A172 (cell line): ENCODE results near the gene GORASP1. TPM values are rescaled to one million over a fixed set of nuclear protein-coding genes. Genes with fewer than 3 reads are reported as not detected.

Experiments
- DNase-seq: peaks from one replicate; pipeline ENCODE4 v3.0.0-alpha.2; 2015; ENCODE audit warnings: low spot score
- total RNA-seq: library from RNA; depleted of rRNA; stranded (reverse); fragments of >200 nt; shearing (Covaris generic); gene quantifications from 2 replicates; pipeline ENCODE4 v1.2.3, GENCODE V29; 2014

The GORASP1 gene
- total RNA-seq, 1 experiment from 2014 or later: 27.1 TPM

DNA sequence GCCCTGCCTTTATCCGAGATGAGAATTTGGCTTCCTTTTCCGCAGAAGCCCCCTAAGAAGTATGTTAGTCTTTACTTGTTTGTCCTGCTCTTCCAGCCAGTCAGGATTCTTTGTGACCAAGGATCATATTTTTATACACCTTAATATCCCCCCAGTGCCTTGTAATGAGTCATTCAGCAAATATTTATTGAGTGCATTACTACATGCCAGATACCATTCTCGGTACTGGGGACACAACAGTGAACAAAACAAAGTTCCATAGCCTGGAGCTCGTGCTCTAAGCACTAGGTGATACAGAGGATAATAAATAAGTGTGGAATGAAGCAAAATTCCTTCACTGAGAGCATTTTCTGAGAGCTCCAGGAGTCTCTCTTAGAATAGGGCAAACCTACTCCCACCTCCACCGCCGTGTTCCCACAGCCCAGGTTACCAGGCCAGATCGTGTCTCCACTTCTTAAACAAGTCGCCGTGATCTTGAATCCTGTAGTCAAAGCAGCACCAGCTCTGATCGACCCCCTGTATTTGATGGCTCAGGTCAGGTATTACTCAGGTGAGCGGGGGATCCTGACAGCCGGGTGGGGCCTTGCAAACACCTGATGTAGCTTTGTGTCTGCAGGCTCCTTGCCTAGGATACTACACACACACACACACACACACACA, 18.5 kb upstream of the GORASP1 start:
- peak; percentile 40 for DNase-seq

DNA sequence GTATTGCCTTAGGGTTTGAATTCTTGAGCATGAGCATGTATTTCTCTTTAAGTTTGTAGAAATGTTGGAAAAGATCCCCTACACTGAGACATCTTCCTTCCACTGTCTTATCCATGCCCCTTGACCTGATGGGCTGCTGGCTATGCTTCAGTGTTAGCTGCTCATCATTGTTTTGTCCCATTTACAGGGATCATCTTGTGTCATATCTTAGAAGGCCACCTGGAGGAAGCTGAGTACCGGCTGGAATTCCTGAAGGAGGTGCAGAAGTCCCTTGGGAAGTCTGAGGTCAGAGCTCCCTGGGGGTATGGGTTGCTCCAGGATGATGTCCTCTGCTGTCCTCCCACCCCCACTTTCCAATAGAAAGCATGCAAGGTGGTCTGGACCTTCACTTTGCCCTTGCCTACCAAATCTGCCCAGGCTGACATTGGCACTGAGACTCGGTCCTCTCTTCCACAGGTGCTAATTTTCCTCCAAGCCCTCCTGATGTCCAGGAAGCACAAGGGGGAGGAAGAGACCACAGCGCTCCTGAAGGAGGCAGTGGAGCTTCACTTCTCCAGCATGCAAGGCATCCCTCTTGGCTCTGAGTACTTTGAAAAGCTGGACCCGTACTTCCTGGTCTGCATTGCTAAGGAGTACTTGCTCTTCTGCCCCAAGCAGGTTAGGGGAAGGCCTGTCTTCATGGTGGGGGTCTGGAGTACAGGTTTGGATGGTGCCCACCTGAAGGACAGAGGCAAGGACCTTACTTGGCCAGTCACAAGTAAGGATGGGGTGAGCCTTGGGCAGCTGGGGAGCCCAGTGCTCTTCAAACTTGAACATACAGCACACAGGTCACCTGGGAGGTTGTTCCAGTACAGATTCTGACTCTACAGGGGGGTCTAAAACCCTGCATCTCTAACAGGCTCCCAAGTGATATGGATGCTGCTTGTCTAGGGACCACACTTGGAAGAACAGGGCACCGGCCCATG, 17.7 kb upstream of the GORASP1 start:
- peak; percentile 46 for DNase-seq

DNA sequence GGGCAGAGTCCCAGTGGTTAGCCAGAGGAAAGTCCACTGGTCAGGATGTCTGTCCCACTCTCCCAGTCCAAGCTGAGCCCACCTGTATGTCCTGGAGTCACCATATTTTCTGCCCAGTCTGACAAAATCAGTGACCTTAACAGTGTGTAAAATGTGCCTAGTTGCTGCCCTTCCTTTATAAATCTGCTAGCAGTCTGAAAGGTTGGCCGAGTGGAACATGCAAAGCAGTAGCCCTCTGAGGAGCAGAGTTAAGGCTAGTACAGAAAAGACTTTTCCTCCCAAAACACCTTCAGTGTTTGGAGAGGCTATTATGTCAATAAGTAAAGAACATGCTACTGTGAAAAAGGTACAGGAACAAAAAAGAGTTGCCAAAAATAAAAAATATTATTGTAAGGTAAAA, 15.4 kb upstream of the GORASP1 start:
- no peak for DNase-seq

DNA sequence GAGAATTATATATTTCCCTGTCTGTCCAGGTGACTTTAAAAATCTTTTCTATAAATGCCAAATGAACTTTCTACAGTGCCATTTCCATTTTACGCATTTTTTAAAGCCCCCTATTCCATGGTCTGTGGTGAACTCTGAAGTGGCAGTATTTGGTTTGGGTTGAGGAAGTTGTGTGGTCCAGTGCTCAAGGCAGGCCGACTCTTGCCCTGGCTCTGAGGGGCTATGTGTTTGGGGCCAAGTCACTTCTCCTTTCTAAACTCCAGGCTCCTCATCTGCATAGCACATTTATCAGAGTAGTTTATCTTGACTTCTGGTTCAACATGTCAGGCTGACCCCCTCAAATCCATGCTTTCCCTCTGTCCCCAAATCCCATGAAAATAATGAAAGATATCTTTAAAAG, 14.2 kb upstream of the GORASP1 start:
- no peak for DNase-seq

DNA sequence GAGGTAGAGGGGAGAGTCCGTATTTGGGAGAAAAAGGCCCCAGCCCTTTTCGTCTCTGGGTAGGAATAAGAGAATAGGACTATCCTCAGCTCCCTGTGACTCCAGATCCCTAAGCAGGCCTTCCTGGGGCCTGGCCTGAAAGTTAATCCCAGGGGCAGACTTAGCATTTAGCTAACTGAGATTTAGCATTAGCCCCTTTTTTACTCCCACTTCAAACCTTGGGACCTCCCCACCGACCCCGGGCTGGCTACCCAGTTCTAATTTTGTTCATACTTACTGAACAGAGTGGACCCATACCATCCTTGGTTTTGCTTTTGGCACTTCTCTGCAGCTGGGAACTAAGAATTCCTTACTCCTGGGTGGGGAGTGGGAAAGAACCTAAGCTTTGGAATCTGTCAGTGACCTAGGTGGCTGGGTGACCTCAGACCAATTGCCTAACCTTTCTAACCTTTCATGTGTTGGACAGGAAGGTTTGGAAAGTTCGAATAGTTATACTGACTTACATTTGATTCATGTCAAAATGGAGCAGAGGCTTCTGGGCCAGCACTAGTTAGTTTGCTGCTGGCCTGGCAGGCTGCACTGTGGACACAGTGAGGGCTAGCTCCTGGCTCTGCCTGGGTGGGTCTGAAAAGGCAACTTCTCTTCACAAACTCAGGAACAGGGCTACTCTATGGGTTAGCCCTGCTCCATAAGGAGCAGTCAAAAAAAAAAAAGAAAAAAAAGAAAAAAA, 11.7 kb upstream of the GORASP1 start:
- no peak for DNase-seq

DNA sequence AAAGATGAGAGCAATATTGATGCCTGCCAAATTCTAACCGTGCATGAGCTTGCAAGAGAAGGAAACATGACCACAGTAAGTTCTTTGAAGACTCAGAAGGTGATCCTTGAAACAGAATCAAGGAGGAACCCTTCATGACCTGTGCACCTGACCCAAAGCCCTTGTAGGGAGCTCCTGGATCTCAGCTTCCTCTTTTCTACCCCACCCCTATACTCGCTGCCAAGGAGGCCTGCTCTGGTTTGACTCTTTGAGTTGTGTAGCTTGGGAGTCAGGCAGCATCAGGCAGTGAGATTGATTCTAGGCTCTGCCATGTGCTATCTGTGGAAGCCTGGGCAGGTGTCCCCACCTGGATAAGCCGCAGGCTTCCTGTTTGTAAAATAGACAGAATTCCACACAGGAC, 10.7 kb upstream of the GORASP1 start:
- DNase-seq: no peak

DNA sequence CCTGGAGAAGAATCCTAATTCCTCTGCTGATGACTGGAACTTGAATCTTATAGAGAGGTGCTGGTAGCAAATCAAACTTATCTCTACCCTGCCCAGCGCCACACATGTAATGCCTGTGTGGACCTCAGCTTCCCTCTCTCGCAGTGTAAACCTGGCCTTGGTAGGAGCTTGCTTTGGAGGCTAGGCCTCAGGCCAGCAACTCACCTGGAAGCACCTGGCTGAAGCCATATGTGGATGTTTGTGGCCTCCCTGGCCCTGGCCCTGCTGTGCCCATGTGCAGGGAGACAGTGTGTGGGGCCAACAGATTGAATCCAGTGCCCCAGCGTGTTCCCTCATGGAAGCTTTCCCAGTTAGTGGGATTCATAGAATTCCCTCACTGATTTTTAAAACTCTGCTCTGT, 8.4 kb upstream of the GORASP1 start:
- DNase-seq: no peak

DNA sequence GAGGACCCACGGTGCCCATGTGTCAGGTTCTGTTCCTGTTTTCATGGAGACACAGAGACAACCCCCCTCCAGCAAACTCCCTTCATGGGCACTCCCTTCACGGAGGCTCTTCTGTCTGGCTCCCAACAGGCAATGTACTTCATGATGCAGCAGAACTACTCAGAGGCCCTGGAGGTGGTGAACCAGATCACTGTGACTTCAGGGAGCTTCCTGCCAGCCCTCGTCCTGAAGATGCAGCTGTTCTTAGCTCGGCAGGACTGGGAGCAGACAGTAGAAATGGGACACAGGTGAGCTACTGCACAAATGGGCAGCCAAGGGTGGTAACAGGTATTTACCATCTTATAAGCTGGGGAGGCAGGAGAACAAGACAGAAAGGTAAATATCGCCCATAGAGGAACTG, 7.0 kb upstream of the GORASP1 start:
- DNase-seq: no peak

DNA sequence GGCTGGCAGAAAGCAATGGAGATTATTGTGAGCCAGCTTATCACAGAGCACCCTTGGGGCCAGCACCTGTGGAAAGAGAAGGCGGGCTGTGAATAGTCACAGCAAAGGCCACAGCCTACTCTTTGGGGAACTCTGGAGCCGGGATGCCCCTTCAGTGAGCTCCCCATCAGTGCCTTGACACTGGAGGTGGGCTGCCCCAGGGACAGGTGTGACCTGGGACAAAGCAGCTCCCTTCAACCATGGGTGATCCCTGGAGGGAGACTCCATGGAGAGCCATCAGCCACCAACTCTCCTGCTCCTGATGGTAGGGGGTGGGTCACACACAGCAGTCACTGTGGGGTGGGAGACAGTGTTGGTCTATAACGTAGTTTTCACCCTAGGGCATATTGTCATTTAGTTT, 5.9 kb upstream of the GORASP1 start:
- DNase-seq: no peak

DNA sequence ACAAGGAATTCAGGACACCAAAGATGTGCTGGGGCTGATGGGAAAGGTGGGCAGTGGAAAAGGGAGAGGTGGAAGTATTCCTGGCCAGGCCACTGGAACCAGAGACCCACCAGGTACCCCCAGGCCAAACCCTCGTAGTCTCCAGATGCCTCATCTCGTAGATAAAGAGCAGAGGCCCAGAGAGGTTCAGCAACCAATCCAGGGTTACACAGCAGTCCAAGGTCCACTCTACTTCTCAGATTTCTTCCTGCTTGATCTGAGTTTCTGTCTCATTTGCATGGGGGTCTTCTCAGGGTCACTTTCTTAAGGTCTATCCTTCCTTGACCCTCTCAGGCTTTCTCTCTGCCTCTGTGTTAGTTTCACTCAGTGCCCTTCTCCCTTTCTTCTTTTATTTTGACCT, 5.1 kb upstream of the GORASP1 start:
- DNase-seq: no peak

DNA sequence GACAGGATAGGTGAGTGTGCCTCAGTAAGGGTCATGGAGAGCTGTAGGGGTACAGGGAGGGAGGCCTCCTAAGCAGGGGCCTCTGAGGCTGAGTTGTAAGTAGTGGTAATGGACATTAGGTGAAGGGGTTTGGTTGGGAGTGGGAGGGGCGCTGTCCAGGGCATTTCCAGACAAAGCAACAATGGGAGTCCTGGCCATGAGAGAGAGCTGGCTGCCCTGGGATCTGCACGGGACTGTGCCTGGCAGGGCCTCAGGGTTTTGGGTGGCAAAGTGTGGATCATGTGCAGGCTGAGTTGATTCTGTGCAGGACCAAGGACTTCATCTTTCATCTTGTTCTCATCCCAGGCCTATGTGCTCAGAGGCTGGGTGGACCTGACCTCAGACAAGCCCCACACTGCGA, 4.7 kb upstream of the GORASP1 start:
- no peak for DNase-seq

DNA sequence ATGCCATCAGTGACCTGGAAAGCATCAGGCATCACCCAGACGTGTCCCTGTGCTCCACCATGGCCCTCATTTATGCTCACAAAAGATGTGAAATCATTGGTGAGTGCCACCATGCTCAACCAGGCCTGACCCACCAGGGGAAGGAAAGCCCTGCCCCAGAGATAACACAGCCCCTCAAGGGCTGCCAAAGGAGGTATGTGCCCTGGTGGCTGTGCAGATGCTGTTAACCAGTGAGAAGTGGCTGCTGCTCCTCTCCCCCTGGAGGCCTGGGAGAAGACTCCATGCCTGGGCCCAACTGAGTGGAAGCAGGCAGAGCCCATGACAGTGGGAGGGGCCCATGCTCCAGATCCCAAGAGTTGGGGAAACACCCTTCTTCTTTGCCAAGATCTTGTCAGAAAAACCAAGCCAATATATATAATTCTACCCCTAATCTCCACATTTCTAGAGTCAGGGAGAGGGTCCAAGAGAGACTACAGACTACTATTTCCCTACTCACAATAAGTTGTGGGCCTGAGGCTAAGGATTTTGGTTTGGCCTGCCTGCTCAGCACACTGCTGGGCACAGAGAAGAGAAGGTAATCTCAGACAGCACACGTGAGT, 2.7 kb upstream of the GORASP1 start:
- DNase-seq: no peak

DNA sequence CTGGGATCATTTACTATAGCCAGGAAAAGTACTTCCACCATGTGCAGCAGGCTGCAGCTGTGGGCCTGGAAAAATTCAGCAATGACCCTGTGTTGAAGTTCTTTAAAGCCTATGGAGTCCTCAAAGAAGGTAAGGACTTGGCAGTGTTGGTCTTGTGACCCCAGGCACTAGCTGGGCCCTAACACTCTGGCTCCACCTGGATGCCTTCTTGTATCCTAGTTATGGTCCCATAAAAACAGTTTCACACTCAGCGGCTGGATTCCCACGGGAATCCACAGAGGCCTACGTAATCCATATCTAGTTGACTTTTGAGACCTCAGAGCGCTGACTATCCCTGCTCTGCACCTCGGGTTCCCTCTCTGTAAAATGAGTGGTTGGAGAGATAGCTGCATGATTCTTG, 1.7 kb upstream of the GORASP1 start:
- no peak for DNase-seq

DNA sequence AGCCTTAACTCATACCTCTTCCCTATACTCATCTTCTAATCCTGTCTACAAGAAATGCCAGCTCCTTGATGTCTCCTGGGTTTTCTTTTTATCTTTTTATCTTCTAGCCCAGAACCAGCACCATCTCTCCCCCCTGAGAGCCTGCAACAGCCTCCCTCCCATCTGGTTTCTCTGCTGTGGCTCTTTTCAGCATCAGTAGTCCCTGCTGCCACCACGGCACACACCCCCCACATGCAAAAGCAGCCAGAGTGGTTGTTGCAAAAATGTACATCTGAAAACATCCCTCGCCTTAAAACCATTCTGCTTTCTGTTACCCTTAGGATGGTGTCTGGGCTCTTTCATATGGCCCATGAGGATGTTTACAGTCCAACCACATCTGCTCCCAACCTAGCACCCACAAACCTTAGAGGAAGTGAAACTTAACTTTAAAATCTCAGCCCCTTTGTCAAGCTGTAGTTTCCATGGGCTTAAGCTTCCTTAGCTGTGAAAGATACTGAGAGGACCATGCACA, 828 bp upstream of the GORASP1 start:
- DNase-seq: no peak

DNA sequence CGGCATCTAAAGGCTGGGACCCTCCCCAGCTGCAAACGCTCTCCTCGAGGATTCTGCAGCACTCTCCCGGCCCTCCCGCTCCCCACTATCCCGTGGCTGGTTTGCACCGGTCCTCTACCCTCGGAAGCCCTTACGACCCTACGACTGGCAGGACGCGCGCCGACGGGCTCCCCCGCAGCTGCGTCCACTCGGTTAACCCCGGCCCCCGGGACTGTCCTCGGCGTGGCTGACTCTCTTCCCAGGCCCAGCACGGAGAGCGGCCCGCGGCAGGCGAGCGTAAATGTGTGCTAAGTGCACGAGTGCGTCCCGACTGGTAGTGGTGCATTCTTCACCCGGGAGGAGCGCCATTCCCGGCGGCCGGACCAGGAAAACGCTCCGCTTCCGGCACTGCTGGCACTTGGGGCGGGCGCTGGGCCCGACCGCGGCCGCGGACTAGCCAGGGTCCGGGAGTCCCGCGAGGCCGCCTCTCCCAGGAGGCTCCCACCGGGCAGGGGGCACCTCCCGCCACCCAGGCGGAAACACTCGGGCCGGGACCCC, 508 bp downstream of the GORASP1 start:
- peak; percentile 26 for DNase-seq

DNA sequence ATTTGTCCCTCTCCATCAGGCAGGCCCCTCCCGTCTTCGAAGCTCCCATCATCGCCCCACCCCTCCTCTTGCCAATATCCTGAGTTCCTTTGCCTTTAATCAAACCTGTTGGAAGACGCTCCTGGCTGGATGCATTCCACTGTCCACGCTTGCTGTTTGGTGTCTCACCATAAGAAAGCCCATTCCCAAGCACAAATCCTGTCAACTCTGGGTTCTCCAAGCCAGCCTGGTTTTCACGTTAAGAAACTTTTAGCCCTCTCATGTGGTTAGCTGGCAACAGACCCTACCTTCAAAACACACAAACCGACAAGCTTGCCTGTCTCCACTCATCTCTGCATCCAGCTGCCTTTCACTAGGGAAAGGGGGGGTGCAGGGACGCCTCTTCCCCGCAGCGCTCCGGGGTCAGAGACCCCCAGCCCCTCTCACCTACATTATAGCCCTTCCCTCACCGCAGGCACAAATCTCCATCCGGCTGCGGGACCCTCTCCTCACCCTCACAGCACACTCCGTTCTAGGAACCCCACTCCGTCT, 1.1 kb downstream of the GORASP1 start:
- DNase-seq: no peak

DNA sequence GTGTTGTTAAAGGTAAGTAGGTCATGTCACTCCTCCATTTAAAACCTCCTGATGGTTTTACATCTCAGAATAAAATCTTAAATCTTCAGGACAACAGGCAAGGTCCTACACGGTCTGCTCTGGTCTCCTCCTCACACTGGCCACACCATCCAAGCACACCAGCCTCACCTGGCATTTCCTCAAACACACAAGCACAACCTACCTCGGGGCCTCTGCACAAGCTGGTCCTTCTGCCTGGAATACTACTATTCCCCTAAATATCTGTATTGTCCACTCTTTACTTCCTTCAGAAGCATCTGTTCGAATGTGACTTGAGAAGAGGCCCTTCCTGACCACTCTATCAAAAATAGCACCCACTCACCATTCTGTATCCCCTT, 1.8 kb downstream of the GORASP1 start:
- DNase-seq: no peak

DNA sequence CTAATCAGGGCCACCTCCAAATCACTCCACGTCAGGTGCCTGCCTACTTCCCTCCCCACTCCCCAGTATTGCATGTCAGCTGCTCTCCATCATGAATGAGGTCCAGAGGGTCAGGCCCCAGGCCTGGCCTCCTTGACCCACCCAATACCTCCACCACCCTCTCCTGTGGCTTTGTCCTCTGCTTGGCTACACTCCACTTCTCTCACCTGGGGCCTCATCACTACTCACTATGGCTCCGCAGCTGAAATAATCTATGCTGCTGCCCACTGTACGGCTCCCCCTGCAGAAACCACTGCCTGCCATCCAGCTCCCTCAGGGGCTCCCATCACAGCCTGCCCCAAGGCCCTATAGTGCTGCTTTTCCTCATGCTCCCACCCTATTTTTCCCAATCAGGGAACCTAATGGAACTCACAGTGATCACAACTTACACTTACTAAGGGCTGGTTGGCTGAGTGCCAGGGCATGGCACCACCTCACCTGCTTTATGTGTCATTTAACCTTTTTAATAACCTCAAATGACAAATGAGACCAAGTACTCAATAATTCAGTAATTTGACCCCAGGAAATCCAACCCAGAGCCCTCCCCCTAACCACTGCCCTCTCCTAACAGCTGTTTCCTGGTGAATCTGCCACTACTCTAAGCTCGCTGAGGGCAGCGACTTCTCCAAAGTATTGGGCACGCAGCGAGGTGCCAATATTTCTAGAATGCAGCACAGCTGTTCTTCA, 2.3 kb downstream of the GORASP1 start:
- DNase-seq: no peak

DNA sequence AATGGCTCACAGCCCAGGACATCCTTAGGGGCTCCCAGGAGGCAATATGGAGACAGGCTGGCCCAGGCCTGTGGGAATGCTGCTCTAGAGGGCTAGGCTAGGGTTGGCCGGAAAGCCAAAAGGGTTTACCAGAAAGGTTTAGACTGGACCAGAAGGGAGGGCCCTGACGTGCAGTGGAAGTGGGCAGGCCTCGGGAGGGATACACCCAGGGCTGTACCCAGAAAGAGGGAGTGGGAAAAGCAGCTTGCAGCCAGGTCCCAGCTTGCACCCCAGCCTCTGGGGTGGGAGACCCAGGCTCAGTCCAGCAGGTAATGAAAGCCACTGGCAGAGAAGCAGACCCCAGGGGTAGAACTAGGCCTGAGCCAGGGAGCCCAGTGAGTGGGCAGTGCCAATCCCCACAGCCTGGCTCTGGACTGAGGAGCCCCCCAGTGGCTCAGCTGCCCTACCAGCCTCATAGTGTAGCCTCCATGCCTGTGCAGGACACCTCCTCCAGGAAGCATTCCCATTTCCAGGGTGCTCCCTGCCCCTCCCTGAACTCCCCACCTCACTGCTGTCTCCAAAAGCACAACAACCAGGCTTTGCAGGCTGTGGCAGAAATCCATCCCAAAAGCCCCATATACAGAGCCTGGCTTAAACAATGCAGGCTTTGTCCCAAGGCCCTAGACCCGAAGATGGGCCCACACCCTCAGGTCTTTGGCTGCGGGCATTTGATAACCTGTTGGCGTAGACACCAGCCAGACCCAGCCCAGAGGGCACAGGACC, 3.5 kb downstream of the GORASP1 start:
- no peak for DNase-seq

DNA sequence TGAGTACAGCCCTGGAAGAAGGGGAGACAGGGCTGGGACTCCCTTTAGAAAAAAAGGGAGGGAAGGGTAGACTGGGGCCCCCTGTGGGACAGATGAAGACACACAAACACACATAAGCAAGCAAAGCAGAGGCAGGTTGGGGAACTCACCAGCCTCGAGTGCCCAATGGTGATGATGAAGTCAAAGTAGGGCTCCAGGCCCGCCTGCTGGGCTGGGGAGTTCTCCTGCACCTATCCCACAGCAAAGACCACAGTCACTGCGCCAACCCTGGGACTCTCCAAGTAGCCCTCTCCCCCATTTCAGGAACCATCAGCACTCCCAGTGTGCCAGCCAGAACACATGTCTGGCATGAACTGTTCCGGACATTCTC, 4.1 kb downstream of the GORASP1 start:
- DNase-seq: no peak
